Measurements from ENCODE around the gene GGA2.
"Not testable (repeated sequence)": the region's sequence is repeated elsewhere in the genome, so short reads cannot be mapped to it uniquely, and the experiment has no call there.

GGA2 gene

DNA sequence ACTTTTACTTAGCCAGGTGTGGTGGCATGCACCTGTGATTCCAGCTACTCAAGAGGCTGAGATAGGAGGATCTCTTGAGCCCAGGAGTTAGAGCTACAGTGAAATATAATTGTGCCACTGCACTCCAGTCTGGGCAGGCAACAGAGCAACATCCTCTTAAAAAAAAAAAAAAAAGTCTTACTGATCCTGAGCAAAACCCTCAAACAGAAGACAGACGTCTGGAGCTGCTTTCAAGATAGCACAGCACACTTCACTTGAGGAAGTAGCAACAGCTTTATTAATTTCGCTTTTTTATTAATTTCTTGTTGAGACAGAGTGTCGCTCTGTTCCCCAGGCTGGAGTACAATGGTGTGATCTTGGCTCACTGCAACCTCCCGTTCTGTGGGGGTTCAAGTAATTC is 10.2 kb upstream of the GGA2 start:
- H3K36me3 ChIP-seq (ENCODE audit: control insufficient read depth, insufficient read depth, low read length): peaks cover 15% of the 10 kb centered on the region
- no peak overlapping the region for H3K9ac ChIP-seq (ENCODE audit: low read length)
- H3K4me3 ChIP-seq (ENCODE audit: low read length): no peak overlapping the region
- H3K4me1 ChIP-seq (ENCODE audit: control insufficient read depth, insufficient read depth, low read length): no peaks in the 10 kb centered on the region
- no peak overlapping the region for H3K27ac ChIP-seq (ENCODE audit: low read depth, low read length)
- no peaks in the 10 kb centered on the region for H3K27me3 ChIP-seq (ENCODE audit: control insufficient read depth, insufficient read depth, low read length)

- H3K4me3 ChIP-seq (ENCODE audit: low read length): no peak overlapping the region
- no peak overlapping the region for H3K27ac ChIP-seq (ENCODE audit: low read depth, low read length)
- H3K27me3 ChIP-seq (ENCODE audit: control insufficient read depth, insufficient read depth, low read length): no peaks in the 10 kb centered on the region
- H3K4me1 ChIP-seq (ENCODE audit: control insufficient read depth, insufficient read depth, low read length): no peaks in the 10 kb centered on the region
- peaks cover 11% of the 10 kb centered on the region for H3K36me3 ChIP-seq (ENCODE audit: control insufficient read depth, insufficient read depth, low read length)
- no peak overlapping the region for H3K9ac ChIP-seq (ENCODE audit: low read length)
These were observed 9.0 kb upstream of the GGA2 start for GRCh38 chr16:23519282-23519681.

DNA sequence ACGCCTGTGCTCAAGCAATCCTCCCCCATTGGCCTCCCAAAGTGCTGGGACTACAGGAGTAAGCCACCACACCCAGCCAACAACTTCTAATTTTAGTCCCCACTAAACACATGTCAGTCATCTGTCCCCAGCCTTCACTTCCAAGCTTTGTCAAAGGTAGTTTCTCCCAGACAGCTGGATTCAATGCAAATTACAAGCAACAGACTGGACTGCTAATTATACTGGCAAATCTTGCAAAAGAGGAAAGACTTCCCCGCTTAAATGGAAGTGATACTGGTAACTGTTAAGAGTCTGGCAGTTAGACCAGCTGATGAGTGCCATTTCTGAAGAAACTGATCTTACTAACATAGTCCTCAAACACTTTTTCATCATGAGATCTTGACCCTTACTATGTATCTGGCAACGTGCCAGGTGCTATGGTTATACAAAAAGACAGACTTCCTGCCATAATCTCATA is 8.2 kb upstream of the GGA2 start:
- H3K36me3 ChIP-seq (ENCODE audit: control insufficient read depth, insufficient read depth, low read length): peaks cover 9% of the 10 kb centered on the region
- H3K9ac ChIP-seq (ENCODE audit: low read length): no peak overlapping the region
- no peaks in the 10 kb centered on the region for H3K4me1 ChIP-seq (ENCODE audit: control insufficient read depth, insufficient read depth, low read length)
- no peaks in the 10 kb centered on the region for H3K27me3 ChIP-seq (ENCODE audit: control insufficient read depth, insufficient read depth, low read length)
- H3K27ac ChIP-seq (ENCODE audit: low read depth, low read length): no peak overlapping the region
- H3K4me3 ChIP-seq (ENCODE audit: low read length): no peak overlapping the region

DNA sequence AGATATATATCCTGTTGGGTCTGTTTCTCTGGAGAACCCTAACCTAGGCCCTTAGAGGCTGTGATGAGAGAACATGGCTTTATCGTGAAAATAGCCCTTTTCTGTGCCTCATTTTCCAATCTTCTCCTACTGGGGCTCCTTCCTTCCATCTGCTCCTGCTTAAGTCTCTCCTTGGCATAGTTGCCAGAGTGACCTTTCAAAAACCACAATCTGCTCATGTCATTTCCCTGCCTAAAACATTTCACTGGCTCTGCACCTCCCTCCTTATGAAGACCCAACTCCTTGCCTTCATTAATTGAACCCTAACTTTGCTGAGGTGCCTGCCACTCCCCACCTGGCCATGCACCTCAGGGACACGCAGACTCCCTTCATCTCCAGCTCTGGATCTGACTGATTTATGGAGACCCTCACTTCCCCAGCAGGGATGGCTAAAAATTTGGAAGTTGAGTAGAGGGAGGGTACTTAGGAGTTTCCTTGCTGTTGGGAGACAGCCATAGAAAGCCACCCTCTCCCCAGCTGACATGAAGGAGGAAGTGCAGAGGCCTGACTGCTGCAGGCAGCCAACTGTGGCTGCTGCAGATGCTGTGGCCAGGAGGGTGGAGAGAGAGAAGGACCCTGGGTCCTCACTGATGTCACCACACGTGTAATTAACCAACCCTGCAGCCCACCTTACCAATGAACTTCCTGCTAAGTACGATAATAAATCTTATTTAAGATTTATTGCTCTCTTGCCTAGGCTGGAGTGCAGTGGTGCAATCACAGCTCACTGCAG is 6.3 kb upstream of the GGA2 start:
- H3K27me3 ChIP-seq (ENCODE audit: control insufficient read depth, insufficient read depth, low read length): no peaks in the 10 kb centered on the region
- H3K4me3 ChIP-seq (ENCODE audit: low read length): no peak overlapping the region
- no peaks in the 10 kb centered on the region for H3K4me1 ChIP-seq (ENCODE audit: control insufficient read depth, insufficient read depth, low read length)
- no peaks in the 10 kb centered on the region for H3K36me3 ChIP-seq (ENCODE audit: control insufficient read depth, insufficient read depth, low read length)
- H3K27ac ChIP-seq (ENCODE audit: low read depth, low read length): no peak overlapping the region
- H3K9ac ChIP-seq (ENCODE audit: low read length): no peak overlapping the region

- H3K27me3 ChIP-seq (ENCODE audit: control insufficient read depth, insufficient read depth, low read length): no peaks in the 10 kb centered on the region
- H3K4me3 ChIP-seq (ENCODE audit: low read length): no peak overlapping the region
- no peaks in the 10 kb centered on the region for H3K36me3 ChIP-seq (ENCODE audit: control insufficient read depth, insufficient read depth, low read length)
- H3K4me1 ChIP-seq (ENCODE audit: control insufficient read depth, insufficient read depth, low read length): no peaks in the 10 kb centered on the region
- H3K27ac ChIP-seq (ENCODE audit: low read depth, low read length): no peak overlapping the region
- no peak overlapping the region for H3K9ac ChIP-seq (ENCODE audit: low read length)
These were observed 5.6 kb upstream of the GGA2 start for GRCh38 chr16:23515881-23516280.

DNA sequence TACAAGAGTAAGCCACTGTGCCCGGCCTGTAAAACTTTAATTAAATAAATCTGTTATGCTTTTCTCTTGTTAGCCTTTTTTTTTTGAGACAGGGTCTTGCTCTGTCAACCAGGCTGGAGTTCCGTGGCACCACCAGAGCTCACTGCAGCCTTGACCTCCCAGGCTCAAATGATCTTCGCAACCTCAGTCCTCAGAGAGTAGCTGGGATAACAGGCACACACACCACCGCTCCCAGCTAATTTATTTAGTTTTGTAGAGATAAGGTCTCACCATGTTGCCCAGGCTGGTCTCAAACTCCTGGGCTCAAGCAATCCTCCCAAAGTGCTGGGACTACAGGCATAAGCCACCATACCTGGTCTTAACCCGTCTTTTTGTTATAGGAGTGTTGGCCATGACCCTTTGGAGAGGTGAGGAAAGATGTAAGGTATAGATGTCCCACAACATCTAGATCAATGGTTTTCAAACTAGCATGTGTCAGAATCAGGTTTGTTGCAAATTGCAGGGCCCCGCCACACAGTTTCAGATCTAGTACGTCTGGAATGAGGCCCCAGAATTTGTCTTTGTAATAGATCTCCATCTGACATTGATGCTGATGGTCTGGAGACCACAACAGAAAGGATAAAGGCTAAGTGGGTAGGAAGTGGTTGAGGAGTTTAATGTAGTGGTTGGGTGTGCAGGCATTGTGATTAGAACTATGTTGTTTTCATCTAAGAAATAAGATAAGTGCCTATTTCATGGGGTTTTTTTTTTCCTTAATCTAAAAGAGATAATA is 4.3 kb upstream of the GGA2 start:
- no peak overlapping the region for H3K9ac ChIP-seq (ENCODE audit: low read length)
- no peak overlapping the region for H3K4me3 ChIP-seq (ENCODE audit: low read length)
- H3K36me3 ChIP-seq (ENCODE audit: control insufficient read depth, insufficient read depth, low read length): no peaks in the 10 kb centered on the region
- no peaks in the 10 kb centered on the region for H3K27me3 ChIP-seq (ENCODE audit: control insufficient read depth, insufficient read depth, low read length)
- H3K27ac ChIP-seq (ENCODE audit: low read depth, low read length): no peak overlapping the region
- H3K4me1 ChIP-seq (ENCODE audit: control insufficient read depth, insufficient read depth, low read length): no peaks in the 10 kb centered on the region

GRCh38 chr16:23512168-23512695 is 1.9 kb upstream of the GGA2 start:
- Histone ChIP-seq H3K4me1 (ENCODE audit: control insufficient read depth, insufficient read depth, low read length) (no peaks in the 10 kb centered on the region), H3K9ac (ENCODE audit: low read length) (no peak overlapping the region), H3K27me3 (ENCODE audit: control insufficient read depth, insufficient read depth, low read length) (no peaks in the 10 kb centered on the region), H3K36me3 (ENCODE audit: control insufficient read depth, insufficient read depth, low read length) (no peaks in the 10 kb centered on the region), H3K4me3 (ENCODE audit: low read length) (no peak overlapping the region), H3K27ac (ENCODE audit: low read depth, low read length) (no peak overlapping the region)

DNA sequence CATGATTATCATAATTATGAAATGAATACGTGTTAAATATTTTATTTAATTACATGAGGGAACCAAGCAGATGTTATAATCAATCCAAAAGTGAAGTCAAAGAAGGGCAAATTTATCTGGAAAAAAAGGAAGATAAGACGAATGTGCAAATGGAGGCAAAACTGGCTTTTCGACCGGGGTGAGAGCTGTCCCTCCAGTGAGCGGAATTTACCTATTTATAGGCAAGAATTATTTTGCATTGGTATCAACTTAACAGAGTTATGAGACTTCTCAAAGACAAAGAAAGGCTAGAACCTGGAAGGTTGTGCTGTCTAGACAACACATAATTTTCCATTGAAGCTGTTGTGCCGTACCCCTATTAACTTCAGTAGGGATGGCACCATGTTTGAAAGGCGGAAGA is 1.4 kb upstream of the GGA2 start:
- H3K4me1 ChIP-seq (ENCODE audit: control insufficient read depth, insufficient read depth, low read length): no peaks in the 10 kb centered on the region
- H3K4me3 ChIP-seq (ENCODE audit: low read length): no peak overlapping the region
- no peak overlapping the region for H3K27ac ChIP-seq (ENCODE audit: low read depth, low read length)
- no peaks in the 10 kb centered on the region for H3K27me3 ChIP-seq (ENCODE audit: control insufficient read depth, insufficient read depth, low read length)
- no peak overlapping the region for H3K9ac ChIP-seq (ENCODE audit: low read length)
- no peaks in the 10 kb centered on the region for H3K36me3 ChIP-seq (ENCODE audit: control insufficient read depth, insufficient read depth, low read length)

GRCh38 chr16:23510915-23511270 is 599 bp upstream of the GGA2 start:
- H3K9ac ChIP-seq (ENCODE audit: low read length); H3K36me3 ChIP-seq (ENCODE audit: control insufficient read depth, insufficient read depth, low read length); H3K4me1 ChIP-seq (ENCODE audit: control insufficient read depth, insufficient read depth, low read length); H3K27me3 ChIP-seq (ENCODE audit: control insufficient read depth, insufficient read depth, low read length); H3K27ac ChIP-seq (ENCODE audit: low read depth, low read length): not testable (repeated sequence)
- H3K4me3 ChIP-seq (ENCODE audit: low read length): peak overlapping the region; percentile 80

DNA sequence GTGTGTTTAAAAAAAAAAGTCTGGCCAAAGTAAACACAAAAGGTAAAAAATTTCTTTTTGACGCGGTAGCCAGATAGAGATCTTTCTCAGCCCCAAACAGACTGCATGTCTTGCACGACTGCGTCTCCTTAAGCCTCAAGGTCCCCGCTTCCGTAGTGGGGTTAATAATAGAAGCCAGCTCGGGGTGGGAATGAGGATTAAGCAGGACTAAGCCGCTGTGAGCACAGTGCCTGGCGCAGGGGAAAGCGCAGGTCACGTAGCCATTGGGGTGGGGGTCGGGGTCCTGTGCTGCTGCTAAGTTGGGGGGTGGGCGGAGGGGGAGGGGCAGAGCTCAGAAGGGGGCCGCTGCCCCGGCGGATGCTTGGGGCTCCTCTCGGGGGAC is 521 bp downstream of the GGA2 start:
- H3K4me1 ChIP-seq (ENCODE audit: control insufficient read depth, insufficient read depth, low read length): no peaks in the 10 kb centered on the region
- peak overlapping the region; percentile 57 for H3K9ac ChIP-seq (ENCODE audit: low read length)
- peak overlapping the region; percentile 80 for H3K4me3 ChIP-seq (ENCODE audit: low read length)

DNA sequence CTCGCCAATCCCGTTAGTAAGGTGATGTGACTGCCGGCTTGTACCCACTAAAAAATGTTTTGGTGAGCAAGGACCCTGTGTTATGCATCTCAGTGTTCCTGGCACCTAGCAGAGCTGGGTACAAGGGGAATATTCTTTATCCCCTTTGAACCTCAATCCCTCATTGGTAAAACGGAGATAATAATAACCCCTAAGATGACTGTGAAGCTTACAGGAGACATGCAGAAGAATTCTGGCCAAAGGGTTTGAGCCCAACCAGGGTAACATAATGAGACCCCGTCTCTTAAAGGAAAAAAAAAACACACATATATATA is 896 bp downstream of the GGA2 start:
- Histone ChIP-seq H3K4me1 (ENCODE audit: control insufficient read depth, insufficient read depth, low read length) (no peaks in the 10 kb centered on the region), H3K27ac (ENCODE audit: low read depth, low read length) (no peak overlapping the region), H3K27me3 (ENCODE audit: control insufficient read depth, insufficient read depth, low read length) (no peaks in the 10 kb centered on the region), H3K36me3 (ENCODE audit: control insufficient read depth, insufficient read depth, low read length) (no peaks in the 10 kb centered on the region), H3K4me3 (ENCODE audit: low read length) (peak overlapping the region; percentile 80), H3K9ac (ENCODE audit: low read length) (peak overlapping the region; percentile 25)

More for the DNA sequence above, 521 bp downstream of the GGA2 start:
- H3K27ac ChIP-seq (ENCODE audit: low read depth, low read length): peak overlapping the region; percentile 72
- H3K27me3 ChIP-seq (ENCODE audit: control insufficient read depth, insufficient read depth, low read length): no peaks in the 10 kb centered on the region
- no peaks in the 10 kb centered on the region for H3K36me3 ChIP-seq (ENCODE audit: control insufficient read depth, insufficient read depth, low read length)

- Histone ChIP-seq H3K9ac (ENCODE audit: low read length) (peak overlapping the region; percentile 25), H3K27ac (ENCODE audit: low read depth, low read length) (no peak overlapping the region), H3K36me3 (ENCODE audit: control insufficient read depth, insufficient read depth, low read length) (no peaks in the 10 kb centered on the region), H3K4me3 (ENCODE audit: low read length) (peak overlapping the region; percentile 80), H3K27me3 (ENCODE audit: control insufficient read depth, insufficient read depth, low read length) (no peaks in the 10 kb centered on the region), H3K4me1 (ENCODE audit: control insufficient read depth, insufficient read depth, low read length) (peaks cover 2% of the 10 kb centered on the region)
These were observed 1.5 kb downstream of the GGA2 start for GRCh38 chr16:23508589-23509440.
